Left ventricle myocardium superior (tissue), 1 donor: ENCODE results near the gene UNC5B. TPM values are rescaled to one million over a fixed set of nuclear protein-coding genes. Genes with fewer than 3 reads are reported as not detected.
A peak's percentile ranks its signal among the peaks of the same experiment; 100 is the strongest.
"Not testable (repeated sequence)": the region's sequence is repeated elsewhere in the genome, so short reads cannot be mapped to it uniquely, and the experiment has no call there.

Source experiments
- ATAC-seq: fragments of 200-7000 bp; cut with Tn5 transposase; one replicate; pipeline ENCODE4 v1.9.1; 2020; ENCODE audit warnings: mild to moderate bottlenecking, moderate library complexity
- DNase-seq: peaks from one replicate; pipeline ENCODE4 v3.0.0-alpha.2; 2020
- intact Hi-C: fragments of 100-400 bp; cut with micrococcal nuclease; formaldehyde crosslinking; loops from one replicate; pipeline ENCODE4 v1.11.0; 2022
- total RNA-seq: library from RNA; stranded (reverse); fragmentation: NEBNext Ultra II Directional; extraction: Animal tissue kit (Norgen Biotek cat#: 25700); gene quantifications from one replicate; pipeline ENCODE4 v1.2.1, GENCODE V29; 2021
- donor health status: DM: no; HTN: yes; CAD: no; lungs with severe emphysema.

The UNC5B gene
- total RNA-seq, 1 donor from 2014 or later: 12.8 TPM

- intact Hi-C loops: loop anchor here (10.0 kb wide), 1 partner anchor 361 kb away; no protein-coding TSS in a partner anchor
- ATAC-seq (no peak), DNase-seq (no peak)
Observed at GRCh38 chr10:71285986-71286385, 73.6 kb downstream of the UNC5B start.

- DNase-seq (no peak), ATAC-seq (no peak)
- intact Hi-C loops: loop anchor here (10.0 kb wide), 1 partner anchor 362 kb away; no protein-coding TSS in a partner anchor
Observed at GRCh38 chr10:71286521-71287294, 74.3 kb downstream of the UNC5B start.

DNA sequence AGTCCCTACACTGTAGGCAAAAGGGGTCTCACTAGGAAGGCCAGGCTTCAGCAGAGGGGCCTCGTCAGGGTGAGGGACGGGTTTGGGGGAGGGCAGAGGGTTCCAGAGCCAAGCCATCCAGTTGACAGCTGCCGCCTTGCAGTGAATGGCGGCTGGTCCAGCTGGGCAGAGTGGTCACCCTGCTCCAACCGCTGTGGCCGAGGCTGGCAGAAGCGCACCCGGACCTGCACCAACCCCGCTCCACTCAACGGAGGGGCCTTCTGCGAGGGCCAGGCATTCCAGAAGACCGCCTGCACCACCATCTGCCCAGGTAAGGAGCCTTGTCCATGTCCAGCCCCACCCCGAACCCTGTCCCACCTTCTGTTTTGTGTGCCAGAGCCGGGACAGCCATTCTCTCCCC is 75.1 kb downstream of the UNC5B start:
- ATAC-seq (no peak), DNase-seq (no peak)
- intact Hi-C loops: loop anchor here (10.0 kb wide), 1 partner anchor 363 kb away; no protein-coding TSS in a partner anchor

- no peak for ATAC-seq
- intact Hi-C loops: loop anchor here (10.0 kb wide), 1 partner anchor 364 kb away; no protein-coding TSS in a partner anchor
- no peak for DNase-seq
Observed at GRCh38 chr10:71288461-71288860, 76.1 kb downstream of the UNC5B start.

DNA sequence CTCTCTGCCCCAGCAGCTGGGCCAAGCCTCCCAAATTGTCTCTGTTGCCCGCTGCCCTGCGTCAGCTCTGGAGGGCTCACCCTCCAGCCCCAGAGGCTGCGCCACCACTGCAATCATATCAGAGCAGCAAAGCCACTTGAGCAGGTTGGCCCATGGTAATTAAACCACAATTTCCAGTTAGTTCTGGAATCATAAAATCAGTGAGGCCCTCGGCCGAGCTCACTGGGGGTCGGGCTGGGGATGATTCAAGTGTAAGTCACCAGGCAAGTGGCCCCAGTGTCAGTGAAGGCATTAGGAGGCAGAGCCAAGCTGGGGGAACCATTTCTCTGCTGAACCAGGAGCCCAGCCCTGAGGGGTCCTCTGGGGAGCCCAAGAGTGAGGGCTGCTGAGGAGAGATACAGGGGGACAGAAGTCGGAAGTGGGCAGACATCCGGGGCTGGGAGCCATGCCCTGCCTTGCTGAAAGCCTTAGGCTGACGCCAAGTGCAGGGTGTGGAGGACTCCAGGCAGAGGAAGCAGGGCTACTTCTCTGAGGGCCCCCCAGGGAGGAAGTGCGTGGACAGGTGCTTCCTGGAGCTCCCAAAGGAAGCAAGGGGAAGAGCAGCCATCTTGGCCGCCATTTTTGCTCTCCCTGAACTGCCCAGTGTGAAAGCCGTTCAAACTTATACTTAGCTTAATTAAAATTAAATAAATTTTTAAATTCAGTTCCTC is 77.2 kb downstream of the UNC5B start:
- DNase-seq (no peak), ATAC-seq (peak; percentile 18)
- intact Hi-C loops: loop anchor here (10.0 kb wide), 1 partner anchor 365 kb away; no protein-coding TSS in a partner anchor

DNA sequence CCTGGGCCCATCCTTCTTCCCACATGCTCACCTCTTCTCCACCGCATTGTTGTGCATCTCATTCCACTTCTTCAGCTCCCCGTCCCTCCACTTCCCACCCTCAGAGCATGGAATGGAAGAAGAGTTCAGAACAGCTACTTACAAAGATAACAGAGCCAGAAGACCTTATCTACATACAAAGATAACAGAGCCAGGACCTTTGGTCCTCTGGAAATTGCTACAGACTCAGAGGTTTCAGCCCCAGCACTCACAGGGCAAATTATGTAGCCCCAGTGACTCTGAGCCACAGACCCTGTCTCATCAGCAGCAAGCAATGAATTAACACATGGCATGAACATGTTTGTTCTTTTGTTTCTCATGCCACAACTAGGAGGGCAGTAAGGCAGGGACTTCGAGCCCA is 78.0 kb downstream of the UNC5B start:
- intact Hi-C loops: no loop called here
- no peak for DNase-seq
- no peak for ATAC-seq

GRCh38 chr10:71290806-71291527 is 78.6 kb downstream of the UNC5B start:
- intact Hi-C loops: no loop called here
- no peak for ATAC-seq
- no peak for DNase-seq

- ATAC-seq (no peak), DNase-seq (no peak)
Observed at GRCh38 chr10:71291528-71291900, 79.1 kb downstream of the UNC5B start.

GRCh38 chr10:71292624-71293445 is 80.5 kb downstream of the UNC5B start:
- ATAC-seq (no peak), DNase-seq (no peak)
- intact Hi-C loops: no loop called here

More at GRCh38 chr10:71291528-71291900, 79.1 kb downstream of the UNC5B start:
- intact Hi-C loops: no loop called here

DNA sequence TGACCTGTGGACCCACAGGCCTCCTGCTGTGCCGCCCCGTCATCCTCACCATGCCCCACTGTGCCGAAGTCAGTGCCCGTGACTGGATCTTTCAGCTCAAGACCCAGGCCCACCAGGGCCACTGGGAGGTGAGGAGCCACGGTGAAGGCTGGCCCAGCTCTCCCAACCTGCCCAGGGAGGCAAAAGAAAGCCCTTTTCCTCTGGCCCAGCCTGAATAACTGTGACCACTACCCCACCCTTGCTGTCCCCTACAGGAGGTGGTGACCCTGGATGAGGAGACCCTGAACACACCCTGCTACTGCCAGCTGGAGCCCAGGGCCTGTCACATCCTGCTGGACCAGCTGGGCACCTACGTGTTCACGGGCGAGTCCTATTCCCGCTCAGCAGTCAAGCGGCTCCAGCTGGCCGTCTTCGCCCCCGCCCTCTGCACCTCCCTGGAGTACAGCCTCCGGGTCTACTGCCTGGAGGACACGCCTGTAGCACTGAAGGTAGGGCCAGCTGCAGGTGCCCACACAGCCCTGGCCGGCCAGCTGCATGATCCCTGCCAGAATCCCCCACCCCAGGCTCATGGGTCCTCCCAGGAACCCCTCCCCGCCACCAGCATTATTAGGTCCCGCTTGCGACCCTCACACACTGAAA is 81.2 kb downstream of the UNC5B start:
- ATAC-seq: no peak
- intact Hi-C loops: no loop called here

GRCh38 chr10:71294091-71294561 is 81.8 kb downstream of the UNC5B start:
- intact Hi-C loops: no loop called here
- no peak for ATAC-seq
- DNase-seq: no peak

More for the DNA sequence above, 81.2 kb downstream of the UNC5B start:
- no peak for DNase-seq

DNA sequence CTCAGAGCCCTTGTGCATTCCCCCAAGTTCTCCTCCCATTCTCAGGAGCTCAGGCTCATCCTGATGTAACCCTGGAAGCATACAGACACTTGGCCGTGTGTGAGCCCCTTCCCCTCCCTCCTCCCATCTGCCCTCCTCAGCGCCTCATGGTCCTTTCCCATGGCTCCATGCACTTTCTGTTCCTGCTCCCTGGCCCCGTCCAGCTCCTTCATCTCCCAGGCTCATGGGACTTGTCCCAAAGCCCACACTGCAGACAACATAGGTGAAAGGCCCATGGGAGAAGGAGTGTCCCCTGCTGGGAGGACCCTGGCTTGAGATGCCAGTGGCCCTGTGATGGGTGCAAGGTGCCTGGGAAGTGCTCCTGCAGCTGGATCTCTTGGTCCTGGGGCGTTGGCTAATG is 82.5 kb downstream of the UNC5B start:
- intact Hi-C loops: no loop called here
- ATAC-seq (no peak), DNase-seq (no peak)

DNA sequence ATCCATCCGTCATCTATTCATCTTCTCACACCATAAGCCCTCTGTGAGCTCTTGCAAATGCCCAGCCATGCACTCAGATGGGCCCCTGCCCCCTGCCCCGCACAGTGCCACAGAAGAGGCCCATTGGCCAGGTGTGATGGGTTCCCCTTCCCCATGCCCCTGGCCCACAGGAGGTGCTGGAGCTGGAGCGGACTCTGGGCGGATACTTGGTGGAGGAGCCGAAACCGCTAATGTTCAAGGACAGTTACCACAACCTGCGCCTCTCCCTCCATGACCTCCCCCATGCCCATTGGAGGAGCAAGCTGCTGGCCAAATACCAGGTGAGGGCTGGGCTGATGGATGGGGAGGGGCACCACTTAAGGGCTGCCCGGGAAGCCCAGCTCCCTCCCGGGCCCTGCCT is 83.3 kb downstream of the UNC5B start:
- no peak for ATAC-seq
- no peak for DNase-seq
- intact Hi-C loops: no loop called here

DNA sequence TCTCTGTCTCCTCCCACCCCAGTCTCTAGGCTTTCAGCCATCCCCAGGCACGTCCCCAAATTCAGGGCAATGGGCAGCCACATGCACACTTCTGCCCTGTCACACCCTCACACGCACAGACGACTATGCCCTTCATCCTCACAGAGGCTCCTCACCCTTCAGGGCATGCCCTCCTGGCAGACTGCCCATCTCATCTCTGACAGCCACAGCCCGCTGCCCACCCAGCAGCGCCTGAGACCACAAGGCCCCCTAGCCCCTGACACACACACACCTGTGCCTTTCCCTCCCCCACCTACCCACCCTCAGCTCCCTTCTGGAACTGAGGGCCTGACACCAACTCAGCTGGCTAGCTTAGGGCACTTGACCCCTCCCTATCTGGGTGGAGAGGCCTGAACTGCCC is 83.7 kb downstream of the UNC5B start:
- intact Hi-C loops: no loop called here
- DNase-seq (no peak), ATAC-seq (no peak)

DNA sequence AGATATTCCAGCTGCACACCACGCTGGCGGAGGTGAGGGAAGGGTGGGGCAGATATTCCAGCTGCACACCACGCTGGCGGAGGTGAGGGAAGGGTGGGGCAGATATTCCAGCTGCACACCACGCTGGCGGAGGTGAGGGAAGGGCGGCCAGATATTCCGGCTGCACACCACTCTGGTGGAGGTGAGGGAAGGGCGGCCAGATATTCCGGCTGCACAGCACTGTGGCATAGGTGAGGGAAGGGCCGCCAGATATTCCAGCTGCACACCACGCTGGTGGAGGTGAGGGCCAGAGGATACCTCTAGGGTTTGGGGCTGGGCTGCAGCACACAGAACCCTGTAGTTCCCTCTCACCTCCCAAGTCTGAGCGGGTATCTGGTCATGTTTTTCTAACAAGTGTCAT is 84.4 kb downstream of the UNC5B start:
- ATAC-seq, intact Hi-C loops, DNase-seq: not testable (repeated sequence)

DNA sequence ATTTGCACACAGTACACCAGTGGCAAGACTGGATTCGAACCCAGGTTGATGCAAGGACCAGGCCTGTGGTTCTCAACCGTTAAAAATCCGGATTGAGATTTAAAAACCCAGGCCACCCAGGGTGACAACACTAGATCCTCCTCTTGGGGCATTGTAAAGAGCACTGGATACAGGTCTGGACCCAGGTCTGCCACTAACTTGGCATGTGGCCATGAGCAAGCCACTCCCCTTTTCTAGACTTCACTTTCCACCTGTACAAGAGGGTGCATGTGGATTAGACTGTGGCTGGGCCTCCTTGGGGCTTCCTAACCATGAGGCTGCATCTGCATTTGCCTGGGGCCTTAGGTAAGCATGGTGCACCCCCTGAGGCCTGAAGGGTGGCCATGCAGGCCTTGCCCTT is 85.0 kb downstream of the UNC5B start:
- ATAC-seq: no peak
- DNase-seq: no peak
- intact Hi-C loops: no loop called here

DNA sequence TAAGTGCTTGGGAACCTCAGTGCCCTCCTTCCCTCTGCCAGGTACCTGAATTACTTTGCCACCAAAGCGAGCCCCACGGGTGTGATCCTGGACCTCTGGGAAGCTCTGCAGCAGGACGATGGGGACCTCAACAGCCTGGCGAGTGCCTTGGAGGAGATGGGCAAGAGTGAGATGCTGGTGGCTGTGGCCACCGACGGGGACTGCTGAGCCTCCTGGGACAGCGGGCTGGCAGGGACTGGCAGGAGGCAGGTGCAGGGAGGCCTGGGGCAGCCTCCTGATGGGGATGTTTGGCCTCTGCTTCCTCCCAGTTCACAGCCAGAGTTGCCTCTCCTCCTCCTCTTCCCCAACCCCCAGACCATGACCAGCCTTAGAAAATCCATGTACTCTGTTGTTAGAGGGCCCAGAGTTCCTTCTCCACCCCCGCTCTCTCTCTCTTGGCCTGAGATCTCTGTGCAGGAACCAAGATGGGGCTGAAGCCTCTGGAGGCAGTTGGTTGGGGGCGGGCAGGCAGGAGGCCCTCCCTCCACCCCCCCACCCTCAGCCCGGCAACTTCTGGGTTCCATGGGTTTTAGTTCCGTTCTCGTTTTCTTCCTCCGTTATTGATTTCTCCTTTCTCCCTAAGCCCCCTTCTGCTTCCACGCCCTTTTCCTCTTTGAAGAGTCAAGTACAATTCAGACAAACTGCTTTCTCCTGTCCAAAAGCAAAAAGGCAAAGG is 86.9 kb downstream of the UNC5B start:
- intact Hi-C loops: no loop called here
- DNase-seq: no peak
- no peak for ATAC-seq
